Mucosa of stomach (tissue), 1 donor: ENCODE data around the gene RAPGEF4.

ENCODE experiments used
- H3K27me3 ChIP-seq: one replicate; pipeline ENCODE4 v1.7.0; 2013; ENCODE audit warnings: mild to moderate bottlenecking, low read length; ENCODE audit not compliant: control insufficient read depth, insufficient read depth
- H3K36me3 ChIP-seq: one replicate; pipeline ENCODE4 v1.7.0; 2013; ENCODE audit warnings: low read length; ENCODE audit not compliant: control insufficient read depth, insufficient read depth
- H3K4me1 ChIP-seq: one replicate; pipeline ENCODE4 v1.7.0; 2013; ENCODE audit warnings: mild to moderate bottlenecking, low read length; ENCODE audit not compliant: control insufficient read depth, insufficient read depth
- H3K4me3 ChIP-seq: one replicate; pipeline ENCODE4 v1.7.0; 2013; ENCODE audit warnings: low read length
- H3K9ac ChIP-seq: one replicate; pipeline ENCODE4 v1.7.0; 2013; ENCODE audit warnings: mild to moderate bottlenecking, low read length, moderate library complexity
- H3K9me3 ChIP-seq: one replicate; pipeline ENCODE4 v1.7.0; 2013; ENCODE audit warnings: mild to moderate bottlenecking, low read length, moderate library complexity; ENCODE audit not compliant: control insufficient read depth
- donor health status: Pancreatic carcinoma.

Gene RAPGEF4

DNA sequence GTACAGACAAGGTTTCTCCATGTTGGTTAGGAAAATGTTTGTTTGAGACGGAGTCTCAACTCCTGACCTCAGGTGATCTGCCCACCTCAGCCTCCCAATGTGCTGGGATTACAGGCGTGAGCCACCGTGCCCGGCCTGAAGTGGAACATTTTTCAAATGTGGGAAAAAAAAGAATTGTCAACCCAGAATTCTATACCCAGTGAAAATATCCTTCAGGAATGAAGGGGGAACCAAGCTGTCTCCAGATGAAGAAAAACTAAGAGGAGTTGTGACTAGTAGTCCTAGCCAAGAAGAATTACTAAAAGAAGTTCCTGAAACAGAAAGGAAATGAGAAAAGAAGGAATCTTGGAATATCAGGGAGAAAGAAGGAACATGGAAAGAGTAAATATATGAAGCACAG is 25.7 kb downstream of the RAPGEF4 start:
- Histone ChIP-seq H3K9ac (no peak overlapping the region), H3K27me3 (no peaks in the 10 kb centered on the region), H3K36me3 (no peaks in the 10 kb centered on the region), H3K9me3 (no peaks in the 10 kb centered on the region), H3K4me3 (no peak overlapping the region), H3K4me1 (no peaks in the 10 kb centered on the region)

DNA sequence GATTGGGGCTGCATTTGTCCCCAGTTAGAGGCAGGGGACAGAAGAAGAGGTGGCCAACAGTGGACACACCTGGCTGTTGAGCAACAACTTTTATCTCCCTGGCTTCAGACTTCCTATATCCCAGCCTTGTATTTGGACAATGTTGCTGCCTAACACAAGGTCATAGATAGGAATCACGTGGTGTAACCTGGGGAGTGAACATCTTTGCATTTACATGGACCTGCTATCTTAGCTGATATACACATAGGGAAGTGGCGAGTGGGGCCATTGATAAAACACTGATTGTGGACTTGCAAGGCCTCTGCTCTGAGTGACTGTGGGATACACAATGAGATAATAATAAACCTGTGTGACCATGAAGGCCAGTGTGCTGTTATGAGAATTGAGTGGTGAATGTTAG is 26.9 kb downstream of the RAPGEF4 start:
- no peaks in the 10 kb centered on the region for H3K9me3 ChIP-seq
- H3K4me1 ChIP-seq = no peaks in the 10 kb centered on the region
- no peak overlapping the region for H3K9ac ChIP-seq
- H3K36me3 ChIP-seq = no peaks in the 10 kb centered on the region
- H3K4me3 ChIP-seq = no peak overlapping the region
- no peaks in the 10 kb centered on the region for H3K27me3 ChIP-seq

DNA sequence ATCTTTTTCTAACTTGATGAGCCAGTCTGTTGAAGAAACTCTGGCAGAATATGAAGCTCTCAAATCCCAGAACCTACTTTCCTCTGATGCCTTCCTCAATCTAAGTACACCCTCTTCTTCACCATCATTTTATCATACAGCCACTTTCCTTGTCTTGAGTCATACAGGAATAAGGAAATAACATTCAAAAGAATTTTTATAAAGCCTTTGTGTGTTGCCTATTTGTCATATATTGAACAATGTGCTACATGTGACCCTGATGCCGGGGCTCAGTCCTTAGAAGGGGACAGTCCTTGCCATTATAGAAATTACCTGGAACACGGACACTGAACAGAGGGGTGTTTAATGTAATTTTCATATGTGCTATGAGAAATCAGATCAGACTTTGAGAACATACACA is 27.4 kb downstream of the RAPGEF4 start:
- Histone ChIP-seq H3K4me3 (no peak overlapping the region), H3K9me3 (no peaks in the 10 kb centered on the region), H3K27me3 (no peaks in the 10 kb centered on the region), H3K36me3 (no peaks in the 10 kb centered on the region), H3K4me1 (no peaks in the 10 kb centered on the region), H3K9ac (no peak overlapping the region)

DNA sequence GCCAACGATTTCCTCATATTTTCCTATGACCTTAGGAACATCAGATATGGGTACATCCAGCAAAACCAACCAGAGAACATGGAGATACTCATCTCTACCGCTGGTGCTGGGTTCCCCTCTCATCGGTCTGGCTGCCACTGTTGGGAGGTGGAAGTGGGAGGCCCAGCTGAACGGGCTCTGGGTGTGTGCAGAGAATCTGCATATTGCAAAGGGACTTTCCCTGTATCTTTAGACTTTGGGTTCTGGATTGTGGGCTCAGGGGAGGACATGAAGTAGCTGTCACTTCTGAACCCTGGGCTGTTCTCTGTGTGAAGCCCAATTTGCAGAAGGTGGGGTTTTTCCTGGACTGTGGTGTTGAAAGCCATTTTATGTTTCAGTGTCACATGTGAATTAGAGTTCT is 30.0 kb downstream of the RAPGEF4 start:
- Histone ChIP-seq H3K4me3 (no peak overlapping the region), H3K36me3 (no peaks in the 10 kb centered on the region), H3K27me3 (no peaks in the 10 kb centered on the region), H3K4me1 (no peaks in the 10 kb centered on the region), H3K9me3 (no peaks in the 10 kb centered on the region), H3K9ac (no peak overlapping the region)

DNA sequence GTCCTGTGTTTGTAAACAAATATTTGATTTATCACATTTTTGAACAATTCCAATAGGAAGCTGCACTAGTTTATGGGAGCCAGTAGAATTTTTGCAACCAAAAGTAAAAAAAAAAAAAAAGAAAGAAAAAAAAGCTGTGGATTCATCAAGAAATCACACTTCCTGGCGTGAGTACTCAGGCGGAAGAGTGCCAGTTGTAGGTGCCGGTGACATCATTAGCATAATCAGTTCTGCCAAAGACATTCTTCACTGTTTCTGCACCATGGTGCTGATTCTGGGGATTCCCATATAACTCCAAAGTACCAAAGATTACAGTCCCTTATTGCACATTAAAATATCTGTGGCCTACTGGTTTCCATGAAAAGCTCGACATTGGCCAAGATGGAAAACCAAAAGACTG is 32.8 kb downstream of the RAPGEF4 start:
- no peak overlapping the region for H3K9ac ChIP-seq
- no peaks in the 10 kb centered on the region for H3K4me1 ChIP-seq
- H3K27me3 ChIP-seq = no peaks in the 10 kb centered on the region
- no peak overlapping the region for H3K4me3 ChIP-seq
- no peaks in the 10 kb centered on the region for H3K9me3 ChIP-seq
- H3K36me3 ChIP-seq = no peaks in the 10 kb centered on the region

DNA sequence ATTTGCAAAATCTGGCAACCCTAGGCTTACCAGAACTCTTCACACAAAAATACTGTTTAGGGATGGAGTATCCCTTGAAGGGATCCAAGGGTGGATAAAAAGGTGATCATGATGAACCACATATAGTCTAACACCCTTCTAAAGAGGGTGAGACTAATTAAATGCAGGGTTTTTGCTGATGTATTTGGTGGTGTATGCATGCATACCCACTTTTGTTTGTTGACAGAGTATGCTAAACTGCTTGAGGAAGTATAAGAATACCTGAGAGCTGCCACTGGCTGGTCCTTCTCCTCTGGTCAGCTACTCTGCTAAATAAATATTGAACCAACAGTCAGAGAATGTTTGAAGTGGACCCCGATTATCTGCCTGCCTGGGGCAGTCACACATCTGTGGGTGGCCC is 34.2 kb downstream of the RAPGEF4 start:
- Histone ChIP-seq H3K36me3 (no peaks in the 10 kb centered on the region), H3K4me3 (no peak overlapping the region), H3K9ac (no peak overlapping the region), H3K4me1 (no peaks in the 10 kb centered on the region), H3K27me3 (no peaks in the 10 kb centered on the region), H3K9me3 (no peaks in the 10 kb centered on the region)

DNA sequence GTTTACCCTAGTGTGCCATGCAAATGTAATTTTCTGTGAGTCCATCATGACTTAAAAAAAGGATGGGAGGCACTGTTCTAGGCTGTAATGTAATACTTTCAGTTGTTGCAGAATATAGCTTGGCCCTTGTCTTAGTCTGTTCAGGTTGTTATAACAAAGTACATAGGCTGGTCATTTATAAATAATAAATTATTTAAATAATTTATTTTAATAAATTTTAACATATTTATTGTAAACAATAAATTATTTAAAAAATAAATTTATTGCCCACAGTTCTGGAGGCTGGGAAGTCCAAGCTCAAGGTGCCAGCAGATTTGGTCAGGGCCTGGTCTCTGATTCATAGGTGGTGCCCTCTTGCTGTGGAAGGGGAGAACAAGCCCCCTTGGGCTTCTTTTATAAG is 35.2 kb downstream of the RAPGEF4 start:
- Histone ChIP-seq H3K27me3 (no peaks in the 10 kb centered on the region), H3K9me3 (no peaks in the 10 kb centered on the region), H3K4me1 (no peaks in the 10 kb centered on the region), H3K4me3 (no peak overlapping the region), H3K36me3 (no peaks in the 10 kb centered on the region), H3K9ac (no peak overlapping the region)

DNA sequence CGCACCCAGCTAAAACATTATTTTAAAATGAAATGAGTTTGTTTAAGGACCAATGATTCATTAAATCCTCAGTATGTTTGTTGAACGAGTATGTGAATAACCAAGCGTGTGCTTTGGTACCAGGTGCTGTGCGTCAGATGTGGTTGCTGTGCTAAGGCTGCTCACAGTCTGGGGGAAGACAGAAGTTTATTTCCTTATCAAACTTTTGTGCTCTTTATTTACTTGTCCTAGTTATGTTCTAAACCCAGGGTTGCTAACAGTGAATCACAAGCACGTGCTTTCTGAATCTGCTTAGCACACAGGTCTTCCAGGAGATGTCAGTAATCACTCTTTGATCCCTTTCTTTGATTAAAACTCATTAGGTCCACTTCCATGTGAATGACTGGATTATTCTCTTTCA is 37.0 kb downstream of the RAPGEF4 start:
- Histone ChIP-seq H3K4me1 (no peaks in the 10 kb centered on the region), H3K4me3 (no peak overlapping the region), H3K27me3 (no peaks in the 10 kb centered on the region), H3K36me3 (no peaks in the 10 kb centered on the region), H3K9ac (no peak overlapping the region), H3K9me3 (no peaks in the 10 kb centered on the region)

DNA sequence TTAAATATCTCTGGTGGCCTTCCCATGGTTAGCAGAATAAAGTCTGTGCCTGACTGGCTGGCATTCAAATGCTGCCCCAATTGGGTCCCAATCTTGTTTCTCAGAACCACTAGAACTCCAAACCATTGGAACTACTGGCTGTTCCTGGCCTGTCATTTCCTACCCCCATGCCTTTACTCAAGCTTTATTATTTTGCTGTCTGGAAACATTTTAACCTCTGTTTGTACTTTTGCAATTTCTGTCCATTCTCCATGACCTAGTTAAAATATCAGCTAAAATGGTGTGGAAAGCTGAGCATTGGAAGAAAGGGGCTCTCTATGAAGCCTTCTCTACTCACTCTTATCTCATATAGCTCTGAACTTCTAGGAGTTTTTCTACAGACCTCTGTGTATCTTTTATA is 38.7 kb downstream of the RAPGEF4 start:
- Histone ChIP-seq H3K4me3 (no peak overlapping the region), H3K9me3 (no peaks in the 10 kb centered on the region), H3K36me3 (no peaks in the 10 kb centered on the region), H3K9ac (no peak overlapping the region), H3K4me1 (no peaks in the 10 kb centered on the region), H3K27me3 (no peaks in the 10 kb centered on the region)

DNA sequence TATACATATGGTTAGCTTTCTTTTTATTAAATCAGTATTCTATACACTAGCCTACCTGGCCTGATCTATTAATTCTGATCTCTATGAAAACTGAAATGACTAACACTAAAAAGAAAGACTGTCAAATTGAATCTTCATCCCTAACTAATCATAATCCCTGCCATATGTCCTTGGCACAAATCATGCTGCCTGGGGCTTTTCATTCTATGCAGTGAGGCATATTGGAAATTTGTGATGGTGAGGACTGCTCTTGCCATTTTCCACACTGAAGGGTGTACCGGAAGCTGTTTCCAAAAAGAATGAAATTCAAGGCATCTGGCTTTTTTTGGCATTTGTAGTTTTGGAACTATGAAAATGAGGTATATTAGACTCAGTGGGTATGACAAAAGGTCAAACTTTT is 39.7 kb downstream of the RAPGEF4 start:
- Histone ChIP-seq H3K4me1 (no peaks in the 10 kb centered on the region), H3K36me3 (no peaks in the 10 kb centered on the region), H3K9me3 (no peaks in the 10 kb centered on the region), H3K4me3 (no peak overlapping the region), H3K27me3 (no peaks in the 10 kb centered on the region), H3K9ac (no peak overlapping the region)

DNA sequence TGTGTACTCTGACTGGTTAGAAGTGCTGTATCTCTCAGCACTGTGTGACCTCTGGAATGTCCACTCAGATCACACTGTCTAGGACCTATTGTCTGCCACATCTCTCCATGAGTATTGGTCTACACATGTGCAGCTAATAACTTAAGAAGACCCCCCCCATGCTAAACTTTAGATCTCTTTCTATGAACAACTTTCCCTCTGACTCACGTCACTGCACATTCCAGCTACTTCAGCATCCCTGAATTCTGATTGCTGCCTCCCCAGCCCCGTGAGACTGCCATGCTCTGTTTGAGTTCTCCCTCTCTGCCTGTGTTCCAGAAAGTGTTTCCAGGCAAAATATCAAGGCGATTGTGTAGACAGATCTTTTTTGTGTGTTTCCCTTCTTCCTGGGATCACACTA is 41.8 kb downstream of the RAPGEF4 start:
- H3K9me3 ChIP-seq = no peaks in the 10 kb centered on the region
- H3K36me3 ChIP-seq = no peaks in the 10 kb centered on the region

DNA sequence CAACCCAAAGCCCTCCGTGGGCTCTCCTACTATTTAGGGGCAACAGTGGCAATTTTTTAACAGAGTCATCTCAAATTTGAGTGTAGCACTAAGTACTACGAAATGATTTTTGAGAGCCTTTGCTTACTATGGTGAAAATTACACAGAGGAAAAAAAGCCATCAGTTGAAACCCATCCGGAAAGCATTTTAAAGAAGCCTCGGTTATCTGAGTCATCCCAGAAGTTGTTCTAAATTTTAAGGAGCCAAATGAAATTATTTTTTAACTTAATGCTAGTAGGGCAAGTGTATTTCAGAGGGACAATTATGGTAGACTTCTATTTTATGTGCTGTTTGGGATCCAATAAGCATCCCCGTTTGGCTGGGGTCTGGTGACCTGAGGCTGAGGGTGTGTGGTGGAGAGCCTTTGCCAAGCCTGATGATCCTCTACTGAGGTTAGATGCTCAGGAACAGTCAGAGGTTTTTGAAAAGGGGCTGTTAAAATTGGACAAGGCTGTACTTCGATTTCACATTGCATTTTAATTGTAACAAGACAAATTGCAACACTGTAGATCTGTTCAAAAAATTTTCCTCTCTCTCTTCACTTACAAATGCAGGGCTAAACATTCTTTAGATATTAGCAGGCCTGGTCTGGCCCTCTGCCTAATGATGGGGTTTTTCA is 47.0 kb downstream of the RAPGEF4 start:
- H3K9ac ChIP-seq = no peak overlapping the region
- no peaks in the 10 kb centered on the region for H3K27me3 ChIP-seq
- H3K4me1 ChIP-seq = no peaks in the 10 kb centered on the region
- H3K36me3 ChIP-seq = no peaks in the 10 kb centered on the region
- no peaks in the 10 kb centered on the region for H3K9me3 ChIP-seq
- H3K4me3 ChIP-seq = no peak overlapping the region

More for the DNA sequence above, 41.8 kb downstream of the RAPGEF4 start:
- H3K9ac ChIP-seq = no peak overlapping the region
- no peaks in the 10 kb centered on the region for H3K4me1 ChIP-seq
- no peaks in the 10 kb centered on the region for H3K27me3 ChIP-seq
- no peak overlapping the region for H3K4me3 ChIP-seq
